Measurements from ENCODE around the gene F13A1.

DNA sequence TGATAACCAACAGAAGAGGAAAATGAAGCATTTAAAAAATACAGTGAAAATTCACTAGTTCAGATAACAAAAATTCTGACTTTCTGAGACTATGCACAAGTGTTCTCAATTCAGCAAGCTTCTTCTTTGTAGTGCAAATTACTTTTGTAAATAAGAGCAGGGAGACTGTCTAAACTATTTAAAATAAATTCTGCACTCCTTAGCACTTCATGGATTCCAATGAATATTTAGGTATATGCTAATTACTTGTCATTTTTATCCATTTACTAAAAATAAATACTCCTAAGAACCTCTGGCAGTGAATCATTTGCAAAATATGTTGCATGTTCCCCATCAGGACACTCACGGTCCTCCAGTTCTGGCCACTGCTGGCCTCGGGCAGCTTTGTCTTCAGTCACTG lies 139.8 kb downstream of the F13A1 start:
- TF ChIP-seq, protein P1, sequence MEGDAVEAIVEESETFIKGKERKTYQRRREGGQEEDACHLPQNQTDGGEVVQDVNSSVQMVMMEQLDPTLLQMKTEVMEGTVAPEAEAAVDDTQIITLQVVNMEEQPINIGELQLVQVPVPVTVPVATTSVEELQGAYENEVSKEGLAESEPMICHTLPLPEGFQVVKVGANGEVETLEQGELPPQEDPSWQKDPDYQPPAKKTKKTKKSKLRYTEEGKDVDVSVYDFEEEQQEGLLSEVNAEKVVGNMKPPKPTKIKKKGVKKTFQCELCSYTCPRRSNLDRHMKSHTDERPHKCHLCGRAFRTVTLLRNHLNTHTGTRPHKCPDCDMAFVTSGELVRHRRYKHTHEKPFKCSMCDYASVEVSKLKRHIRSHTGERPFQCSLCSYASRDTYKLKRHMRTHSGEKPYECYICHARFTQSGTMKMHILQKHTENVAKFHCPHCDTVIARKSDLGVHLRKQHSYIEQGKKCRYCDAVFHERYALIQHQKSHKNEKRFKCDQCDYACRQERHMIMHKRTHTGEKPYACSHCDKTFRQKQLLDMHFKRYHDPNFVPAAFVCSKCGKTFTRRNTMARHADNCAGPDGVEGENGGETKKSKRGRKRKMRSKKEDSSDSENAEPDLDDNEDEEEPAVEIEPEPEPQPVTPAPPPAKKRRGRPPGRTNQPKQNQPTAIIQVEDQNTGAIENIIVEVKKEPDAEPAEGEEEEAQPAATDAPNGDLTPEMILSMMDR (IDR thresholded peaks at IDR 0.05; ENCODE audit: insufficient read depth, low read length): no peak
- TF ChIP-seq POLR2AphosphoS5 (IDR thresholded peaks at IDR 0.05; ENCODE audit: low read depth) (no peak), SPI1 (IDR thresholded peaks at IDR 0.05; ENCODE audit: borderline replicate concordance, low read depth) (no peak)
